Measurements from ENCODE around the gene CZIB. TPM values are rescaled to one million over a fixed set of nuclear protein-coding genes. Genes with fewer than 3 reads are reported as not detected.

The CZIB gene
- total RNA-seq, 1 experiment from 2014 or later = 43.1 TPM

DNA sequence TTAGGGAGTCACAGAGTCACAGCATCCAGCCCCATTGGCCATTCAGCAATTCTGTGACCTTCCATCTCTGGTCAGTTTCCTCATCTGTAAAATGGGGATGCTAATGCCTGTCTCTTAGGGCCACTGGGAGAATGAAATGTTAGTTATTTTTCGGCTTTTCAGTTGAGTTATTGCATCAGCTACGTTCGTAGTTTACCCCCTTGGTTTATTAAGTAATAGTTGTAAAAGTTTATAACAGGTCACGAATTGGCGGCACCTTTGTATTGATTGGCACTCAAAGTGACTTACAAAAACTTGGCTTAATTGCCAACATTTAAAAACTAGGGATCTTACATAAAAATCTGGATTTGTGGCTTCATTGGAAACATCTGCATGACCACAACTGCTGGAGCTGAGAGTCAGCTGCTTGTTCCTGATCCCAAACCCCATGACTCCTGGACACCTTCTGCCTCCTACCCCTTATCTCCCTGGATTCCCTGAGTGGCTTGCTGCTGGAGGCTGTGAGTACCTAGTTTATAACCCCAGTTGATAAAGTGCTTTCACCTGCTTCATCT is 54.9 kb downstream of the CZIB start:
- Histone ChIP-seq H3K79me2 (ENCODE audit: insufficient read depth, low read length) (no peaks in the 10 kb centered on the region), H3K27ac (ENCODE audit: low read depth, low read length) (no peak overlapping the region), H3K4me2 (ENCODE audit: low read length) (no peak overlapping the region), H3K9me3 (ENCODE audit: control insufficient read depth in 1 of 2, insufficient read depth in 1 of 2, low read depth in 1 of 2, low read length in 2 of 2) (no peaks in the 10 kb centered on the region), H2AFZ (ENCODE audit: low read depth, low read length, poor library complexity, severe bottlenecking) (no peak overlapping the region), H3K36me3 (ENCODE audit: control insufficient read depth in 1 of 2, insufficient read depth in 2 of 2, low read length in 2 of 2) (no peaks in the 10 kb centered on the region), H3K4me1 (ENCODE audit: control insufficient read depth in 1 of 2, insufficient read depth in 2 of 2, low read length in 2 of 2) (no peaks in the 10 kb centered on the region), H3K27me3 (ENCODE audit: insufficient read depth, low read length) (no peaks in the 10 kb centered on the region), H4K20me1 (ENCODE audit: insufficient read depth) (no peaks in the 10 kb centered on the region), H3K9ac (ENCODE audit: low read length) (no peak overlapping the region), H3K9me2 (ENCODE audit: insufficient read depth) (no peaks in the 10 kb centered on the region), H3K4me3 (replicated peaks in 1 of 2; ENCODE audit: low read depth in 1 of 2, low read length in 2 of 2) (no peak overlapping the region)
- BruUV-seq (replicated peaks) = no TSS peak
- TF ChIP-seq TCF7L2 (IDR thresholded peaks at IDR 0.05; ENCODE audit: borderline replicate concordance, extremely low read depth, insufficient read depth, insufficient read length) (no peak), ZNF274 (IDR thresholded peaks at IDR 0.05; ENCODE audit: low read depth, low read length) (no peak), SP1 (IDR thresholded peaks at IDR 0.05; ENCODE audit: low read depth) (no peak), YY1 (IDR thresholded peaks at IDR 0.05; ENCODE audit: extremely low read depth, insufficient replicate concordance, low read depth, low read length) (no peak), EZH2phosphoT487 (IDR thresholded peaks at IDR 0.05; ENCODE audit: borderline replicate concordance) (no peak), SRF (IDR thresholded peaks at IDR 0.05; ENCODE audit: low read depth) (no peak), RAD21 (IDR thresholded peaks at IDR 0.05; ENCODE audit: low read depth) (no peak), FOSL1 (IDR thresholded peaks at IDR 0.05; ENCODE audit: low read depth) (no peak), EZH2 (IDR thresholded peaks at IDR 0.05) (no peak)
- TF ChIP-seq, protein P1, sequence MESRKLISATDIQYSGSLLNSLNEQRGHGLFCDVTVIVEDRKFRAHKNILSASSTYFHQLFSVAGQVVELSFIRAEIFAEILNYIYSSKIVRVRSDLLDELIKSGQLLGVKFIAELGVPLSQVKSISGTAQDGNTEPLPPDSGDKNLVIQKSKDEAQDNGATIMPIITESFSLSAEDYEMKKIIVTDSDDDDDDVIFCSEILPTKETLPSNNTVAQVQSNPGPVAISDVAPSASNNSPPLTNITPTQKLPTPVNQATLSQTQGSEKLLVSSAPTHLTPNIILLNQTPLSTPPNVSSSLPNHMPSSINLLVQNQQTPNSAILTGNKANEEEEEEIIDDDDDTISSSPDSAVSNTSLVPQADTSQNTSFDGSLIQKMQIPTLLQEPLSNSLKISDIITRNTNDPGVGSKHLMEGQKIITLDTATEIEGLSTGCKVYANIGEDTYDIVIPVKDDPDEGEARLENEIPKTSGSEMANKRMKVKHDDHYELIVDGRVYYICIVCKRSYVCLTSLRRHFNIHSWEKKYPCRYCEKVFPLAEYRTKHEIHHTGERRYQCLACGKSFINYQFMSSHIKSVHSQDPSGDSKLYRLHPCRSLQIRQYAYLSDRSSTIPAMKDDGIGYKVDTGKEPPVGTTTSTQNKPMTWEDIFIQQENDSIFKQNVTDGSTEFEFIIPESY (IDR thresholded peaks at IDR 0.05; ENCODE audit: extremely low read depth, insufficient replicate concordance, low read length) = no peak
- TF ChIP-seq, protein P2, sequence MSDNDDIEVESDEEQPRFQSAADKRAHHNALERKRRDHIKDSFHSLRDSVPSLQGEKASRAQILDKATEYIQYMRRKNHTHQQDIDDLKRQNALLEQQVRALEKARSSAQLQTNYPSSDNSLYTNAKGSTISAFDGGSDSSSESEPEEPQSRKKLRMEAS (IDR thresholded peaks at IDR 0.05) = no peak
- ChIA-PET CTCF (no interaction called here), RAD21 (ENCODE audit: low non-redundant PET in 1 of 2, low total read pairs in 2 of 2, uncharacterized antibody in 2 of 2, unreplicated experiment in 2 of 2) (no interaction called here), POLR2A (no interaction called here)
- no peak for DNase-seq (ENCODE audit: low read depth, low spot score)
- ATAC-seq = no peak
- intact Hi-C loops (cut with micrococcal nuclease) = no loop called here

Other genes starting within 250 kb of the CZIB start
- 0.22 TPM for gene PODN, start 158.4 kb downstream of the CZIB start, total RNA-seq (2021; ENCODE audit: unreplicated experiment)
- not detected for gene SLC1A7, start 78.0 kb downstream of the CZIB start, total RNA-seq (2021; ENCODE audit: unreplicated experiment)
- 18.1 TPM for gene CPT2, start 23.8 kb downstream of the CZIB start, total RNA-seq (2021; ENCODE audit: unreplicated experiment)
- gene MAGOH, start 17.9 kb upstream of the CZIB start, total RNA-seq (2021; ENCODE audit: unreplicated experiment) = 63.7 TPM
- 56.3 TPM for gene LRP8, start 107.4 kb upstream of the CZIB start, total RNA-seq (2021; ENCODE audit: unreplicated experiment)
- gene DMRTB1, start 238.8 kb upstream of the CZIB start, total RNA-seq (2021; ENCODE audit: unreplicated experiment) = not detected

All from HCT116 (cell line).